HG02840 (cell line): Measurements from ENCODE around the gene SDF2L1.
"Not testable (repeated sequence)": the region's sequence is repeated elsewhere in the genome, so short reads cannot be mapped to it uniquely, and the experiment has no call there.

Experiments used
- ATAC-seq: cut with Tn5 transposase; IDR thresholded peaks from one replicate; pipeline ENCODE4 v1.9.1; 2021; ENCODE audit warnings: mild to moderate bottlenecking, moderate library complexity, moderate number of reproducible peaks; ENCODE audit not compliant: unreplicated experiment, low FRiP score

SDF2L1 gene

DNA sequence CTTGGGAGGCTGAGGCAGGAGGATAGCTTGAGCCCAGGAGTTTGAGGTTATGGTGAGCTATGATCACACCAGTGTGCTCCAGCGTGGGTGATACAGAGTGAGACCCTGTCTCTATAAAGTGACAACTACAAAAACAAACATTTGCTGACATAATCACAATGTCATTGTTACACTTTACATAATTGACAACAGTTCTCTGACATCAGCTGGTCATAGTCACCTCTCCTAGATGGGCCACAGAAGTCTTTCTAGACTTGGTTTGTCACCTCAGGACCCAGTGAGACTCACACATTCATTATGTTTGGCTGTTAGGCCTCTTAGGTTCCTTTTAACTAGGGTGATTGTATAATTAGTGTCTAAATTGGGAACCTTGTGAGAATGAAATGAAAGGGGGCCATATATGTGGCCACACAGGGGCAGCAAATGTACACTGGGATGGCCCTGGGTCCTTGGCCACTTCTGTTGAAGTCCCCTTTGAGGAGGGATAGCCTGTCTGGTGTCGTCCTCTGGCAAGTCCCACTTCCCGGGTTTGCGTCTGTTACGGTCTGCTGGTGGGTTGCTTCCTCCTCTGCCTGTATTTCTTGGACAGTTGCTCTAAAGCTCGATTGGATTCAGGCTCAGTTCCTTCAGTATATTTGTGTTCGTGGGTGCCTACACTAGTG, 17.9 kb downstream of the SDF2L1 start:
- no peak for ATAC-seq

DNA sequence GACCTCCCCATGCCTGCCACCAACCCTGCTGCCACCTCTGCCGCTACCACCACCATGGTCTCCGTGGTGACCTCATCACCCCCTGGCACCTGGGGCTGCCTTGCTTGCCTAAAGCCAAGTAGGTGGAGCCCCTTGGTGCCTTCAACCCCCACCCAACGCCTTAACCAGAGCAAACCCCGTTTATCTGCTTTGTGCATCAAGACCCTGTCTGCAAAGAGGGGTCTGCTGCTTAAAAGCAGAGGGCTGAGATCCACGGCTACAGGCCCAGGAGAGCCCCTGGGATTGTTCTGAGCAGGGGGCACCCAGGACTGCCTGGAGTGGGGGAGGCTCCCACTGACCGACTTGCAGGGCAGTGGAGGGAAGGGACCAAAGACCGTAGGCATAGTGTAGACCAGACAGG, 18.8 kb downstream of the SDF2L1 start:
- no peak for ATAC-seq

DNA sequence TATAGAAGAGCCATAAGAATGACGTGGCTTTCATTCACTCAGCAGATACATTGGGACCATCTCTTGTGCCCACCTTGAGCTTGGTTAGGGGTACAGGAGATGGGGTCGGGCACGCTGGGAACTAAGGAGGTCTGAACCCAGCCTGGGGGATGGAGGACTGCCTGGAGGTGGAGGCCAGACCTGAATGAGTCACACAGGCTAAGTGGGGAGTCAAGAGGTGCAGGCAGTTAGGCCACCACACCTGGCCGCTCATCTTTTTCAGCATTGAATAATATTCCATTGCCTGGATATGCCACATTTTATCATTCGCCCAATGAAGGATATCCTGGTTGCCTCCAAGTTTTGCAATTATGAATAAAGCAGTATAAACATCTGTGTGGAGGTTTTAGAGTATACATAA, 19.9 kb downstream of the SDF2L1 start:
- ATAC-seq = no peak

DNA sequence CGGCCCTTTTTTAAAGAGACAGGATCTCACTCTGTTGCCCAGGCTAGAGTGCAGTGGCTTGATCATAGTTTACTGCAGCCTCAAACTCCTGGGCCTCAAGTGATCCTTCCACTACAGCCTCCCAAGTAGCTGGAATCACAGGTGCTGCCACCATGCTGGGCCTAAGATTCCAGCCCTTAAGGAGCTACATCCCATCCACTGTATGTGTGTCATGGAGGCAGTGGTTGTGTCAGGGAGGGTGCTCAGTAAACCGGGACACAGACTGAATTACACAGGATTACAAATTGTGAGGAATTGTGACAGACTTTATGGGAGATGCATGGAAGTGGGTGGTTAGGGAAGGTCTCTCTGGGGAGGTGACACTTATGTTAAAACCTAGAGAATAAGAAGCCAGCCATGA, 21.6 kb downstream of the SDF2L1 start:
- no peak for ATAC-seq

DNA sequence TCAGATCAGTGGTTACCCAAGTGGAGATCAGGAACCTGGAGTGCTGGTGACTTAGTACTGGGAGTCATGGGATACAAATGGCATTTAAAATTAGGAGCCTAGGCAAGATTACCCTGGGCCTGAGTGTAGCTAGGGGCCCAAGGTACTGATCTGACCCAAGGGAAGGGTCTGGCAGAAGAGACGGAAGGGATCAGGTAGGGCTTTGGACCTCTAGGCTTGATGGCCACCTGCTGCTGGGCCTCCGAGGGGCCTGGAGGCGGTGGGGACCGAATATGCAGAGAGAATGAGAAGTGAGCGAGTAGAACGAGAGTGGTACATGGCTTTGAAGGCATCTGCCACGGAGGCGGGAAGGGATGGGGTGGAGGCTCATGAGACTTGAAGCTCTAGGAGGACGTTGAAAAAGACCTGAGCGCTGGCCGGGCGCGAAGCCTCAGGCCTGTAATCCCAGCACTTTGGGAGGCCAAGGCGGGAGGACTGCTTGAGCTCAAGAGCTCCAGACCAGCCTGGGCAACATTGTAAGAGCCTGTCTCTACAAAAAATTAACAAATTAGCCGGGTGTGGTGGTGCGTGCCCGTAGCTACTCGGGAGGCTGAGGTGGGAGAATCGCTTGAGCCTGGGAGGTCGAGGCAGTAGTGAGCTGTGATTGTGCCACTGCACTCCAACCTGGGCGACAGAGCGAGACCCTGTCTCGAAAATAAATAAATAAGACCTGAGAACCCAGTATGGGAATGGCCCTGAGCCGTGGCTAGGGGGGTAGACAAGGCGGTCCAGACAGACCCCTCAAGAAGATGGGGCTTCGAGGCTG, 23.1 kb downstream of the SDF2L1 start:
- no peak for ATAC-seq

DNA sequence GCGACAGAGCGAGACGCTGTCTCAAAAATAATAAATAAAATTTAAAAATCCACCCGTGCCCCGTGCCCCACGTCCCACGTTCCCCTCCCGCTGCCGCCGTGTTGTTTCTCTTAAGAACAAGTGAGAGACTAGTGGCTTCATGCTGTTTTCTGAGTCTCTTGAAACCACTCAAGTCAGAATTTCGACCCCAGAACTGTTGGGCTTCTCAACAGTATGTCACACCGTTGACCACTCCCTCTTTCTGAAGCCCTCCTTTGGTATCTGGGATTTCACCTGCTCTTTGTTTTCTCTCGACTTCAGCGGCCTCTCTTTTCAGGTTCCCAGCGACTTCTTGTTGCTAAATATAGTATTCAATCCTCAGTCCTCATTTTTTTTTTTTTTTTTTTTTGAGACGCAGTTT, 24.7 kb downstream of the SDF2L1 start:
- no peak for ATAC-seq

DNA sequence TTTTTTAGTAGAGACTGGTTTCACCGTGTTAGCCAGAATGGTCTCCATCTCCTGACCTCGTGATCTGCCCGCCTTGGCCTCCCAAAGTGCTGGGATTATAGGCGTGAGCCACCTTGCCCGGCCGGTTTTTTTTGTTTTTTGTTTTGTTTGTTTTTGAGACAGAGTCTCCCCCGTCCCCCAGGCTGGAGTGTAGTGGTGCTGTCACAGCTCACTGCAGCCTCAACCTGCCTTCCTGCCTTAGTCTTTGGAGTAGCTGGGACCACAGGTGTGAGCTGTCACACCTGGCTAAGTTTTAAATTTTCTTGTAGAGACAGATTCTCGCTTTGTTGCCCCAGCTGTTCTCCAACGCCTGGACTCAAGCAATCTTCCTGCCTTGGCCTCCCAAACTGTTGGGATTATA, 26.9 kb downstream of the SDF2L1 start:
- no peak for ATAC-seq

DNA sequence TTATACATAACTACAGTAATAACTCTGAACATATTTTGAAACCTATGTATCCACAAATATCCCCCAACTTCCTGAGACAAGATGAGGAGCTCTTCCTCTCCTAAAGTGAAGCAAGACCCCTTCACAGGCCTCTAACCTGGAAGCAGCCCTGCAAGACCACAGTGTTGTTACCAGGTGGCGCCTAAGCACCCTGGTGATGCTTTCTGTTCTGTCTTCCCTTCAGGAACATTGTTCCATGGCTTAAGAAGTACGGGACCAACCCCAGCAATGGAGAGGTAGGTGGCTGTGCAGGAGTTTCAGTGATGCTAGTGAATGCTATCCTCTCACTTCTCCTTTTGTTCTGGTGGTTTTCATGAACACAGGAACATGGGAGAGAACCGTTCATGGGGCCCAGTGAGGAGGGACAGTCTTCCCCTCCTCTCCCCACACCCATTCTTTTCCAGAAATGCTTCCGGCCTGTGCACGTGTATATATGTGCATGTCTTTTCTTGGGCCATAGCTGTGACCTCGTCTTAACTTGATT, 30.1 kb downstream of the SDF2L1 start:
- ATAC-seq = no peak

DNA sequence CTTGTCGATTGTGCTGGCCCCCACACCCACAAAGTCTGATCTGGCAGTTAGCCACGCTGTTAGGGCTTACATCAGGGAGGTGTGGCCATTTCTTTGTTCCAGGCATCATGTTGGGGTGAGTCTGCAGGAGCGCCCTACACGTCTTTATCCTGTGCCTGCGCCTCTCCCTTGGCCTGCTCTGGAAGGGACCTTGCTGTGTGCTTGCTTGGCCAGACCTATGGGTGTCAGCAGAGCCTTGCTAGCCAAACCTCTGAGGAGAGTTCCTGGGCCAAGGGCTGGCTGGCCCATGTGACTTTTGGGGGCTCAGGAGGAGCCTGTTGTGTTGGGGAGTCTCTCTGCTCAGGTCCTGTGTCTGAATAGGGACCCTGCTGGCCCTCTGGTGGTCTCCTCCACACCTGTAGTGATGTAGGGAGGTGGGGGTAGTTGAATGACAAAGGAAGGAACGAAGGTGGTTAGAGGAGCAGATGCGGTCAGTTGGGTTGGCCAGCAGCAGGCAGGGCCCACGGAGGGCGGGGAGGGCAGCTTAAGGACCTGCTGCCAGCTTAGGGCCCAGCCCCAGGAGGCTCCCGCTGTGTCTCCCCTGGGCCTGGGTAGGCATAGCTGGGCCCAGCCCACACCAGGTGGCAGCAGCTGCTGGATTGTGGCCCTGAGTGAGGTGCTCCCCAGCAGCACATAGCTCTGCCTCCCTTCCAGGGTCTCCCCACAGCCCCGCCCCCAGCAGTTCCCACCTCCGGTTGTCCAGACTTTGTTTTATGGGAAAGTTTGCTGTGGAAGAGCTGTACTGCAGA, 31.6 kb downstream of the SDF2L1 start:
- no peak for ATAC-seq

DNA sequence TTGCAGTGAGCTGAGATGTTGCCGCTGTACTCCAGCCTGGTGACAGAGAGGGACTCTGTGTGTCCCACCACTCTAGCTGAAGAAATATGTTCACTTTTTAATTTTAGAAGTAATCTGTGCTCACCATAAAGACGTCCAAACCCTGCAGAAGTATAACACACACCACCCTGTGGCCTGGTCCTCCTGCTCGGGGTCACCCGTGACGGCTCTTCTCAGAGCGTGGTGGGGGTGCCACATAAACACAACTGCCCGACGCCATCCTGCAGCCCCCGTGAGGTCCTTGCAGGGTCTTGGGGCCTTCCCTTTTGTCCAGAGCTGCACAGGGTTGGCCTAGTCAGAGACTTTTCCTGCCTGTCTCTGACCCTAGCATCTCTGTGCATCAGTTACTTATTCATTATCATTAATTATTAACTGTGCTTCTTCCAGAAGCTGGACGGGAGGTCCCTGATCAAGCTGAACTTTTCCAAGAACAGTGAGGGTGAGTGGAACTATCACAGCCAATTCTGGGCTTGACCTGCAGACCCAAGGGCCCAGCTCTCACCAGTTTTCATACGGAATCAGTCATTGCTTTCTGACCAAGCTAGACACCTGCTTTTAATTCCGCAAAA, 32.6 kb downstream of the SDF2L1 start:
- ATAC-seq = no peak

DNA sequence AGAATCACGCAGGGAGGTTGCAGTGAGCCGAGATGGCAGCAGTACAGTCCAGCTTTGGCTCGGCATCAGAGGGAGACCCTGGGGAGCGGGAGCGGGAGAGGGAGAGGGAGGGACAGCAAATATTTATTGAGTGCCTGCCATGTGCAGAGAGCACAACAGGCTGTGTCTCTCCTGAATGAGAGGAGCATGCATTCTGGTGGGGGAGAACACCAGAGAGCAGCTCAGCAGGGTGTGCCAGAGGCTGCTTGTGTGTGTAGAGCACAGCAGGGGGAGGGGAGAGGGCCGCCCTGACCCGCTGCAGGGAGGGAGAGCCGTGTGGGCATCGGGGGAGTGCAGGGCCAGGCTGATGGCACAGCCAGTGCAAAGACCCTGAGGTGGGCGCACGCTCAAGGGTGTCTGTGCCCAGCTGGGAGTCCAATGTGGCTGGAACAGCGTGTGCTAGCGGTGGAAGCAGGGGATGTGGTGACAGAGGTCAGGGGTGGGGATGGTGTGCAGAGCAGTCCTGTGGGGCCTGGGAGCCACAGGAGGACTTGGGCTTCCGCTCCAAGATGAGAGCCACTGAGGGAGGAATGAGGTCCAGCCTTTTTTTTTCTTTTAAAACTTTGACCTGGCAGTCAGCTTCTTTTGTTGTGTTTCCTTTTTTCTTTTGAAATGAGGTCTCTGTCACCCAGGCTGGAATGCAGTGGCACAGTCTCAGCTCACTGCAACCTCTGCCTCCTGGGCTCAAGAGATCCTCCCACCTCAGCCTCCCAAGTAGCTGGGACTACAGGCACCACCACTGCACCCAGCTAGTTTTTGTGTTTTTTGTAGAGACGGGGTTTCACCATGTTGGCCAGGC, 35.7 kb downstream of the SDF2L1 start:
- no peak for ATAC-seq

DNA sequence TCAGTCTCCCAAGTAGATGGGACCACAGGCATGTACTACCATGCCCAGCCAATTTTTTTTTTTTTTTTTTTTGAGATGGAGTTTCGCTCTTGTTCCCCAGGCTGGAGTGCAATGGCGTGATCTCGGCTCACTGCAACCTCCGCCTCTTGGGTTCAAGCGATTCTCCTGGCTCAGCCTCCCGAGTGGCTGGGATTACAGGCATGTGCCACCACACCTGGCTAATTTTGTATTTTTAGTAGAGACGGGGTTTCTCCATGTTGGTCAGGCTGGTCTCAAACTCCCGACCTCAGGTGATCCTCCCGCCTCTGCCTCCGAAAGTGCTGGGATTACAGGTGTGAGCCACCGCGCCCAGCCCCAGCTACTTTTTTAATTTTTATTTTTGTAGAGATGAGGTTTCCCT, 36.7 kb downstream of the SDF2L1 start:
- not testable (repeated sequence) for ATAC-seq

DNA sequence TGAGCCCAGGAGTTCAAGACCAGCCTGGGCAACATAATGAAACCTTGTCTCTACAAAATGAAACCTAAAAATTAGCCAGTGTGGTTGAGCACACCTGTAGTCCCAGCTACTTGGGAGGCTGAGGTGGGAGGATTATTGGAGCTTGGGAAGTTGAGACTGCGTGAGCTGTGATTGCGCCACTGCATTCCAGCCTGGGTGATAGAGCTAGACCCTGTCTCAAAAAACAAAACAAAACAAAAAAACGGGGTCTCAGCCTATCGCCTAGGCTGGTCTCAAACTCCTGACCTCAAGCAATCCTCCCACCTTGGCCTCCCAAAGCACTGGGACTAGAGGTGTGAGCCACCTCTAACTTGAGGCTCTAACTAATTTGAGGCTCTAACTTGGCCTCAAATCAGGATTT, 37.3 kb downstream of the SDF2L1 start:
- ATAC-seq = no peak

DNA sequence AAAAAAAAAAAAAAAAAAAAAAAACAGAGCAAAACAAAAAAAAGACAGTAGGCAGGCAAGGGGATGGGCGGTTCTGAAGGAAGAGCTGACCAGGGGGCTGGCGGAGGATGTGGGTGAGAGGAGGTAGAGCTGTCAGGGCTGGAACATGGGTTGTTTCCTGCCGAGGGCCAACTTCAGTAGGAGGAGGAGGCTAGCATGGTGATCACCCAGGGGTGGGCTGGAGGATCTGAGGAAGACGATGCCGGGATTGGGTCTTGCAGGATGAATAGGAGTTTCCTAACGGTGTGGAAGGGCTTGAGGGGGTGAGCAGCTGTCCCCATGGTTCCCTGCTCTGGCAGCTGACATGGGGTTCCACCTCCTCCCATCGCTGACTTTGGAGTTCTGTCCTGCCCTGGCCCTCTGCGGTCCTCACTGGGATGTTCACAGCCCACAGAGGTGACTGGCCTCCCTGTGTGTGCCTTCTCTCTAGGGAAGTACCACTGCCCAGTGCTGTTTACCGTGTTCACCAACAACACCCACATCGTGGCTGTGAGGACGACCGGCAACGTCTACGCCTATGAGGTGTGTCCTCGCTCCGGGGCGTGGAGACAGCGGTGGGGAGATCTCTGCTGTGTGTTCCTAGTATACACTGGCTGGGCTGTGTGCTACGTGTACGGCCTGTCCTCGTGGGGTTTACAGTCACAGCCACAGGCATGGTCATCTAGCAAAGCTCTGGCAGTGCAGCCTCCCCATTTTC, 38.9 kb downstream of the SDF2L1 start:
- no peak for ATAC-seq

DNA sequence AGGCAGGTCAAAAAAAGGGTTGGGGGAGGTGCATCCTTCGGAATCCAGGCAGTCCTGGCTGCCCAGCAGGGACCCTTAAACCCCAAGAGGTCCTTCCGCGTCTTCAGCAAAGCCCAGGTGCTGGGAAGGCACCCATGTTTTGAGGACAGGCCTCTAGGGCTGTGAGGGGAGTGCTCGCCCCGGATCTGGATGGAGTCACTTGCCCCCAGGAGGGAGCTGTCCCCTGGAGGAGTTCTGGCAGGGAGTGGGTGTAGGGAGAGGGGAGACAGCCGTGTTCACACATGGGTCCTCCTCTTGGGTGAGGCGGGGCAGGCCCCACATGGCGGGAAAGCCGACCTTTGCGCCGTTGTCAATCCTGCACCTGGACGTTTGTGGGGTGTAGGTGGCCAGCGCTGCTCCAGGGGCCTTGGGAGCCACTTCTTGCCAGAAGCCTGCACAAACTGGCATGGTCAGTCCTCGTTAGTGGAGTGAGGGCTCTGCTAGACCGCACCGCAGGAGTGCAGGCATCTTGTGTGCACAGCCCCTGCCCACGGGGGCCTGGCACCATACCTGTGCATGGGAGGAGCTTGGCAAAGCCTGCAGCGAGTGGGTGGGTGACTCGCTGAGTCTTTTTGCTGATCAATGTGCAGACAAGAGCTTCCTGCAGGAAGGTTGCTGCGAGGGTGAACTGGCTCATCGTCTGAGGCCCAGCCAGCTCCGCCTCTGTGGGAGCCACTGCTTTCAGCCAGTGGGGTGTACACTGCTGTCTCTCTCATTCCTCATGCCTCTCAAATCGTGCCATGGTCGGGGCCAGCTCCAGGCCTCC, 39.7 kb downstream of the SDF2L1 start:
- ATAC-seq = no peak

DNA sequence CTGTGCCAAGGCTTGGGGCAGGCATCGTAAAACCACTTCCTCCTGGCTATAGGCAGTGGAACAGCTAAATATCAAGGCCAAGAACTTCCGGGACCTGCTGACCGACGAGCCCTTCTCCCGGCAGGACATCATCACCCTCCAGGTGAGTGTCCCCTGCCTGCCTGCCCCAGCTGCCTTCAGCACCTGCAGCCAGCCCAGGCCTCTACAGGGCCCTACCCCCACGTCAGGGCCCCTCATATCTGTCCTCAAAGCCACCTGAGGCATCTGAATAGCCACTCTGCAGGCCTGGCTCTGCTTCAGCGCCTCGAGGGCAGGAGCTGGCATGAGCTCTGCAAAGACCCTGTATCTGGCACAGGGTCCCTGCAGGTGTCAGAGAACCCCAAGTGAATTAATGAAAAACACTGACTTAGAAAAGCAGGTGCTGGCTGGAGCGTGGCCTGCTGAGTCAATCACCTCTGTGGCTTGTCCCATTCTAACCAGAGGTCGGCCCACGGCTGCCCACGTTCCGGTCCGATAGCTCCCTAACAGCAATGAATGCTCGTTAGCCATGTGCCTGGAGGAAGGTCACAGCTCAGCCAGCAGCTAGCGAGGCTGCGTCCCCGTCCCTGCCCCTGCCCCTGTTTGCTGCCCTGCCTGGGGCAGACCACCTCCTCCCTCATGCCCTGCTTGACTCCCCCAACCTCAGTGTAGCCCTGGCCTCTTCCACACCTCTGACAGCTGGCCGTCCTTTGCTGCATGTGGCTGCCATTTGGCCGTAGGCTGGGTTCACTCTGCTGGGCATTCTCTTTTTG, 40.5 kb downstream of the SDF2L1 start:
- no peak for ATAC-seq

DNA sequence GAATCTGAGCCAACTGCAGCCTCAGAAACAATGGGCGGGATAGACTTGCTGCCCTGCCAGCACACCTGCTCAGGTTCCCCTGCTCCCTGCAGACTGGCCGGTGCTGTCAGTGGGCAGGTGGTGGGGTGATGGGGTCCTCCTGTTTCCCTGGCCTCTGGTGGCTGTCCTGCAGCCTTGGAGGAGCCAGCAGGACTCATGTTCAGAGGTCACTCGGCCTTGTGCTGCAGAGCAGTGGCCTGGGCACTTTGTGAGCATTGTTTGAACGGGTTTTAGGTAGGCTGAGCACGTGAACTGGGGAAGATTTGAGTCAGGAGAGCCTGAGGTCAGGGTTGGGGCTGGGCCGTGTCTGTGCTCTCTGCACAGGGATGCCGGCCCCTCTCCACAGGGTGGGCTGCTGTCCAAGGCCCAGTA, 41.3 kb downstream of the SDF2L1 start:
- no peak for ATAC-seq
